H9 (cell line): ENCODE data around the gene ST6GALNAC3. TPM values are rescaled to one million over a fixed set of nuclear protein-coding genes. Genes with fewer than 3 reads are reported as not detected.
"Not testable (repeated sequence)": the region's sequence is repeated elsewhere in the genome, so short reads cannot be mapped to it uniquely, and the experiment has no call there.

ENCODE experiments used
- DNase-seq: peaks from one replicate; pipeline ENCODE4 v3.0.0-alpha.2; 2017
- H2AFZ ChIP-seq: one replicate; pipeline ENCODE4 v1.6.1; 2013; ENCODE audit warnings: mild to moderate bottlenecking, low read length, control low read depth, moderate library complexity
- H2AK5ac ChIP-seq: 2 replicates; pipeline ENCODE4 v1.6.1; 2013; ENCODE audit warnings: low read length, control low read depth, mixed read lengths; ENCODE audit not compliant: insufficient read length
- H2BK120ac ChIP-seq: one replicate; pipeline ENCODE4 v1.6.1; 2013; ENCODE audit warnings: low read depth, mild to moderate bottlenecking, low read length, control low read depth, inconsistent platforms; ENCODE audit not compliant: poor library complexity, severe bottlenecking
- H2BK12ac ChIP-seq: 2 replicates; pipeline ENCODE4 v1.6.1; 2013; ENCODE audit warnings: low read length, control low read depth, mixed read lengths, low read depth; ENCODE audit not compliant: insufficient read length
- H2BK15ac ChIP-seq: 2 replicates; pipeline ENCODE4 v1.6.1; 2013; ENCODE audit warnings: low read depth, low read length, control low read depth
- H2BK20ac ChIP-seq: one replicate; pipeline ENCODE4 v1.6.1; 2013; ENCODE audit warnings: low read depth, mild to moderate bottlenecking, low read length, control low read depth, inconsistent platforms; ENCODE audit not compliant: poor library complexity, severe bottlenecking
- H2BK5ac ChIP-seq: 2 replicates; pipeline ENCODE4 v1.6.1; 2013; ENCODE audit warnings: low read length, control low read depth, mixed read lengths; ENCODE audit not compliant: insufficient read length
- H3K14ac ChIP-seq: 2 replicates; pipeline ENCODE4 v1.6.1; 2013; ENCODE audit warnings: low read length, control low read depth; ENCODE audit not compliant: insufficient read depth
- H3K18ac ChIP-seq: 2 replicates; pipeline ENCODE4 v1.6.1; 2013; ENCODE audit warnings: low read depth, mild to moderate bottlenecking, mixed read lengths, low read length, control low read depth; ENCODE audit not compliant: insufficient read length
- H3K23ac ChIP-seq: 2 replicates; pipeline ENCODE4 v1.6.1; 2013; ENCODE audit warnings: low read length, control low read depth, mixed read lengths, low read depth; ENCODE audit not compliant: insufficient read length
- H3K23me2 ChIP-seq: 2 replicates; pipeline ENCODE4 v1.6.1; 2013; ENCODE audit warnings: low read depth, mild to moderate bottlenecking, mixed read lengths, low read length, control low read depth; ENCODE audit not compliant: insufficient read length, poor library complexity, severe bottlenecking
- H3K27ac ChIP-seq: 2 replicates; pipeline ENCODE4 v1.5.1; 2013; ENCODE audit warnings: low read length, control low read depth, mixed read lengths, low read depth; ENCODE audit not compliant: insufficient read length
- H3K27me3 ChIP-seq: 2 replicates; pipeline ENCODE4 v1.6.1; 2013; ENCODE audit warnings: low read length, control low read depth, inconsistent platforms; ENCODE audit not compliant: insufficient read depth
- H3K4ac ChIP-seq: 2 replicates; pipeline ENCODE4 v1.6.1; 2013; ENCODE audit warnings: low read depth, mild to moderate bottlenecking, control low read depth, inconsistent platforms, low read length, moderate library complexity
- H3K4me1 ChIP-seq: 2 replicates; pipeline ENCODE4 v1.6.1; 2013; ENCODE audit warnings: low read length, control low read depth, inconsistent platforms; ENCODE audit not compliant: insufficient read depth
- H3K4me2 ChIP-seq: 2 replicates; pipeline ENCODE4 v1.6.1; 2013; ENCODE audit warnings: low read length, control low read depth, mixed read lengths; ENCODE audit not compliant: insufficient read length, insufficient read depth
- H3K56ac ChIP-seq: 2 replicates; pipeline ENCODE4 v1.6.1; 2013; ENCODE audit warnings: low read depth, mild to moderate bottlenecking, mixed read lengths, low read length, control low read depth; ENCODE audit not compliant: insufficient read length
- H3K79me1 ChIP-seq: 2 replicates; pipeline ENCODE4 v1.6.1; 2013; ENCODE audit warnings: low read depth, mild to moderate bottlenecking, moderate library complexity, low read length, control low read depth, inconsistent platforms; ENCODE audit not compliant: insufficient read depth, poor library complexity, severe bottlenecking
- H3K79me2 ChIP-seq: 2 replicates; pipeline ENCODE4 v1.6.1; 2013; ENCODE audit warnings: low read length, control low read depth, inconsistent platforms; ENCODE audit not compliant: insufficient read depth
- H3K9ac ChIP-seq: 2 replicates; pipeline ENCODE4 v1.6.1; 2013; ENCODE audit warnings: low read length, control low read depth, mixed read lengths; ENCODE audit not compliant: insufficient read length; ENCODE audit errors: extremely low read depth
- H3K9me3 ChIP-seq: one replicate; pipeline ENCODE4 v1.6.1; 2013; ENCODE audit warnings: low read depth, low read length, inconsistent platforms; ENCODE audit not compliant: control insufficient read depth
- H3T11ph ChIP-seq: one replicate; pipeline ENCODE4 v1.6.1; 2013; ENCODE audit warnings: mild to moderate bottlenecking, low read length, control low read depth, inconsistent platforms
- H4K20me1 ChIP-seq: one replicate; pipeline ENCODE4 v1.6.1; 2013; ENCODE audit not compliant: control insufficient read depth, insufficient read length, insufficient read depth
- H4K5ac ChIP-seq: 2 replicates; pipeline ENCODE4 v1.6.1; 2013; ENCODE audit warnings: low read depth, mild to moderate bottlenecking, mixed read lengths, low read length, control low read depth; ENCODE audit not compliant: insufficient read length
- H4K8ac ChIP-seq: replicated peaks from 2 replicates; pipeline ENCODE4 v1.6.1; 2013; ENCODE audit warnings: low read length, control low read depth, mixed read lengths, low read depth; ENCODE audit not compliant: insufficient read length
- H4K91ac ChIP-seq: 2 replicates; pipeline ENCODE4 v1.6.1; 2013; ENCODE audit warnings: low read depth, mild to moderate bottlenecking, moderate library complexity, mixed read lengths, low read length, control low read depth; ENCODE audit not compliant: insufficient read length
- H3K27ac Mint-ChIP-seq, 3 experiments: 2 replicates in 2 of 3; 3 replicates in 1 of 3; pipeline ENCODE4 v1.8.0; 2020 to 2021; ENCODE audit warnings: mixed read lengths in 3 of 3, mild to moderate bottlenecking in 1 of 3, moderate library complexity in 1 of 3
- H3K27me3 Mint-ChIP-seq: 2 replicates; pipeline ENCODE4 v1.8.0; 2021; ENCODE audit warnings: low read depth, mild to moderate bottlenecking, moderate library complexity, mixed read lengths
- H3K36me3 Mint-ChIP-seq, 3 experiments: 2 replicates in 2 of 3; 3 replicates in 1 of 3; pipeline ENCODE4 v1.8.0; 2020 to 2021; ENCODE audit warnings: low read depth in 3 of 3, mixed read lengths in 3 of 3; ENCODE audit not compliant: insufficient read depth in 1 of 3
- H3K4me1 Mint-ChIP-seq, 2 experiments: 2 replicates each; pipeline ENCODE4 v1.8.0; 2020; ENCODE audit warnings: mixed read lengths in 2 of 2
- H3K4me3 Mint-ChIP-seq, 2 experiments: 2 replicates in 1 of 2; 3 replicates in 1 of 2; pipeline ENCODE4 v1.8.0; 2020 to 2021; ENCODE audit warnings: mild to moderate bottlenecking in 2 of 2, mixed read lengths in 2 of 2, moderate library complexity in 1 of 2
- H3K9me3 Mint-ChIP-seq, 2 experiments: 2 replicates in 1 of 2; 3 replicates in 1 of 2; pipeline ENCODE4 v1.8.0; 2020; ENCODE audit warnings: mild to moderate bottlenecking in 2 of 2, mixed read lengths in 2 of 2, moderate library complexity in 1 of 2
- CTCF ChIP-seq: fragments of 200-600 bp; sonication (generic); conservative IDR thresholded peaks from 3 replicates; pipeline ENCODE4 v1.8.0; 2021; ENCODE audit warnings: antibody characterized with exemption, mild to moderate bottlenecking
- WGBS: extraction: QIAGEN DNeasy Blood & Tissue Kit; methylation state at CpG from one replicate; pipeline ENCODE4 v1.1.7; 2013; ENCODE audit warnings: missing lambda C conversion rate, low lambda C conversion rate, mixed read lengths; ENCODE audit not compliant: insufficient read length; ENCODE audit errors: extremely low coverage; 5-methylcytosine and 5-hydroxymethylcytosine counted together
- total RNA-seq: library from RNA; stranded (reverse); gene quantifications from 2 replicates; pipeline ENCODE4 v1.2.1, GENCODE V29; 2021

Gene ST6GALNAC3
- total RNA-seq, 1 experiment from 2014 or later, result 11.2 TPM

DNA sequence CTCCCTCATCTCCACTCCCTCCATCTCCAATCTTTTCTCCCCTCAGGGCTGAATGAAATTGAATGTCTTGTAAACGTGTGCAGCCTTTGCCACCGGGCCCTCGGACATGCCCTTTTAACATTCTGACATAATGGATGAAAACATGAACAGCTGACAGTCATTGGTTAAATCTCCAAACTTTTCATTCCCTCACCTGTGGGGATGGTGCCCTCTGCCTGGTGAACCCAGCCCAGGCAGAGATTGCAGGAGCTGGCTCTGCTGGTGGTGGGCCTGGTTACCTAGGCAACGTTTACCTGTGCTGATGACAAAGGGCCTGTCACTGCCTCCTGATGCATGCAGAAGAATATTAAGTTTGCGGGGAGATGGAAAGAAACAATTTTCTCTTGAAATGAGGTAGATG is 21.3 kb downstream of the ST6GALNAC3 start:
- H2BK20ac ChIP-seq, result no peak overlapping the region
- H4K5ac ChIP-seq, result no peak overlapping the region
- H2BK120ac ChIP-seq, result no peak overlapping the region
- no peak overlapping the region for H3K14ac ChIP-seq
- H3K27me3 Mint-ChIP-seq, result no peaks in the 10 kb centered on the region
- H3K4ac ChIP-seq, result no peak overlapping the region
- H2BK5ac ChIP-seq, result no peak overlapping the region
- no peak overlapping the region for H3K18ac ChIP-seq
- H3K9ac ChIP-seq, result no peak overlapping the region
- peaks cover 14 to 21% of the 10 kb centered on the region in 2 experiments for H3K4me1 Mint-ChIP-seq
- WGBS, result no CpG with 5 or more reads among the region's 5 CpGs
- no peak overlapping the region for H3K23ac ChIP-seq
- H4K20me1 ChIP-seq, result no peaks in the 10 kb centered on the region
- peaks cover 0 to 2% of the 10 kb centered on the region in 2 experiments; a peak in 1 of 5 replicates for H3K9me3 Mint-ChIP-seq
- H3K9me3 ChIP-seq, result no peaks in the 10 kb centered on the region
- H3K56ac ChIP-seq, result no peak overlapping the region
- H3K79me1 ChIP-seq, result no peaks in the 10 kb centered on the region
- H3K4me2 ChIP-seq, result no peak overlapping the region
- H3K27ac ChIP-seq, result no peak overlapping the region
- H3K23me2 ChIP-seq, result no peaks in the 10 kb centered on the region
- no peak overlapping the region for H3K4me3 Mint-ChIP-seq
- TF ChIP-seq CTCF, result peak; percentile 40; the same call in 2 of the 3 replicates
- H2BK12ac ChIP-seq, result no peak overlapping the region
- peak overlapping the region in 2 of 3 experiments; percentile 2 to 14; a peak in 4 of 7 replicates for H3K27ac Mint-ChIP-seq
- H2AFZ ChIP-seq, result no peak overlapping the region
- H3K4me1 ChIP-seq, result peaks cover 6% of the 10 kb centered on the region; the same call in 1 of the 2 replicates
- no peak overlapping the region for H2AK5ac ChIP-seq
- H3K36me3 Mint-ChIP-seq, result peaks cover 0 to 2% (median 0%) of the 10 kb centered on the region in 3 experiments; a peak in 1 of 7 replicates
- H2BK15ac ChIP-seq, result no peak overlapping the region
- no peak overlapping the region for H4K8ac ChIP-seq
- H4K91ac ChIP-seq, result no peak overlapping the region
- H3K79me2 ChIP-seq, result no peaks in the 10 kb centered on the region; the same call in 1 of the 2 replicates
- DNase-seq, result peak; percentile 75
- H3K27me3 ChIP-seq, result no peaks in the 10 kb centered on the region
- H3T11ph ChIP-seq, result no peak overlapping the region

GRCh38 chr1:76097064-76097463 is 22.5 kb downstream of the ST6GALNAC3 start:
- H3K27ac Mint-ChIP-seq, H4K20me1 ChIP-seq, H3K27ac ChIP-seq, H3K4me3 Mint-ChIP-seq, H3K18ac ChIP-seq, H2BK20ac ChIP-seq, H2BK15ac ChIP-seq, H2AK5ac ChIP-seq, H3K27me3 ChIP-seq, H3K4me2 ChIP-seq, H3K9me3 ChIP-seq, H3K79me2 ChIP-seq, H3K36me3 Mint-ChIP-seq, H3T11ph ChIP-seq, H3K4me1 ChIP-seq, DNase-seq, H3K56ac ChIP-seq, H2BK5ac ChIP-seq, H4K91ac ChIP-seq, H4K8ac ChIP-seq, H3K9me3 Mint-ChIP-seq, H3K27me3 Mint-ChIP-seq, H3K4ac ChIP-seq, H2BK120ac ChIP-seq, H3K79me1 ChIP-seq, H3K9ac ChIP-seq, H3K23ac ChIP-seq, H4K5ac ChIP-seq, H3K23me2 ChIP-seq, H3K14ac ChIP-seq, H2BK12ac ChIP-seq, H2AFZ ChIP-seq: not testable (repeated sequence)
- no CpG with 5 or more reads among the region's 8 CpGs for WGBS
- H3K4me1 Mint-ChIP-seq, result peaks cover 8 to 14% of the 10 kb centered on the region in 2 experiments
